Daoy (cell line): Measurements from ENCODE around the gene LIN7A. TPM values are rescaled to one million over a fixed set of nuclear protein-coding genes. Genes with fewer than 3 reads are reported as not detected.

Experiments used
- DNase-seq: peaks from one replicate; pipeline ENCODE4 v3.0.0-alpha.2; 2015; ENCODE audit warnings: low read depth
- total RNA-seq: library from RNA; depleted of rRNA; stranded (reverse); fragments of >200 nt; shearing (Covaris generic); gene quantifications from 2 replicates; pipeline ENCODE4 v1.2.3, GENCODE V29; 2014

Gene LIN7A
- total RNA-seq, 1 experiment from 2014 or later, result 1.3 TPM

GRCh38 chr12:80860206-80860605, 77.5 kb downstream of the LIN7A start:
- no peak for DNase-seq

GRCh38 chr12:80858356-80858755, 79.4 kb downstream of the LIN7A start:
- no peak for DNase-seq

- no peak for DNase-seq
These were observed 80.4 kb downstream of the LIN7A start for GRCh38 chr12:80857311-80857710.

GRCh38 chr12:80849337-80849736, 88.4 kb downstream of the LIN7A start:
- no peak for DNase-seq

- no peak for DNase-seq
These were observed 88.9 kb downstream of the LIN7A start for GRCh38 chr12:80848858-80849257.

GRCh38 chr12:80847575-80847974, 90.2 kb downstream of the LIN7A start:
- no peak for DNase-seq

GRCh38 chr12:80846952-80847351, 90.8 kb downstream of the LIN7A start:
- no peak for DNase-seq

GRCh38 chr12:80845639-80846038, 92.1 kb downstream of the LIN7A start:
- DNase-seq, result no peak

- DNase-seq, result no peak
These were observed 93.8 kb downstream of the LIN7A start for GRCh38 chr12:80843969-80844368.

GRCh38 chr12:80838708-80839107, 99.0 kb downstream of the LIN7A start:
- DNase-seq, result no peak

GRCh38 chr12:80838024-80838658, 99.6 kb downstream of the LIN7A start:
- DNase-seq, result no peak

- peak; percentile 51 for DNase-seq
These were observed 100.3 kb downstream of the LIN7A start for GRCh38 chr12:80837342-80837978.

- DNase-seq, result no peak
These were observed 103.0 kb downstream of the LIN7A start for GRCh38 chr12:80834724-80835123.

GRCh38 chr12:80830533-80831088, 107.1 kb downstream of the LIN7A start:
- DNase-seq, result no peak

GRCh38 chr12:80829767-80830166, 108.0 kb downstream of the LIN7A start:
- DNase-seq, result no peak

- DNase-seq, result no peak
These were observed 112.2 kb downstream of the LIN7A start for GRCh38 chr12:80825506-80825905.

GRCh38 chr12:80823393-80823792, 114.3 kb downstream of the LIN7A start:
- no peak for DNase-seq

- DNase-seq, result no peak
These were observed 116.2 kb downstream of the LIN7A start for GRCh38 chr12:80821513-80822000.

- no peak for DNase-seq
These were observed 118.9 kb downstream of the LIN7A start for GRCh38 chr12:80818878-80819277.

- DNase-seq, result no peak
These were observed 122.4 kb downstream of the LIN7A start for GRCh38 chr12:80815351-80815750.

GRCh38 chr12:80814453-80814852, 123.3 kb downstream of the LIN7A start:
- DNase-seq, result no peak

- no peak for DNase-seq
These were observed 123.9 kb downstream of the LIN7A start for GRCh38 chr12:80813820-80814219.
